ENCODE results near the gene PPP1CC.
A peak's percentile ranks its signal among the peaks of the same experiment; 100 is the strongest.
"Not testable (repeated sequence)": the region's sequence is repeated elsewhere in the genome, so short reads cannot be mapped to it uniquely, and the experiment has no call there.

Gene PPP1CC

DNA sequence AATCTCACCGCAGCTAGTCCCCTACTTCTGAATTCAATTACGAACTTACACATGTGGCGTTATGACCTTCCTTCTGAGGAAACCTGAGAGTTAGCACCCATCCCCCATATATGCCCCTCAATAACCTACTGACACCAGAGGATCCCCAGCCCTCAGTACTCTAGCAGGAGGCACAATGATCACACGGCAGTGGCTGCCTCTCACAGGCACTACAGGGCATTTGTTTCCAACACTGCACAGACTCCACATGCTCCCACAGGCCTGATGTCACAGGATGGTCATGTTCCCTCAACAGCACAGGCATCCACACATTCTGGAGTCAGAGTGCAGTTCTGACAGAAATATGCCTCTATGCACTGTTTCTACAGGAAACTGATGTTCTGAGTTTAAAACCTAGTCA is 17.4 kb downstream of the PPP1CC start:
- no peak for DNase-seq (ENCODE audit: low read depth, low spot score)

DNA sequence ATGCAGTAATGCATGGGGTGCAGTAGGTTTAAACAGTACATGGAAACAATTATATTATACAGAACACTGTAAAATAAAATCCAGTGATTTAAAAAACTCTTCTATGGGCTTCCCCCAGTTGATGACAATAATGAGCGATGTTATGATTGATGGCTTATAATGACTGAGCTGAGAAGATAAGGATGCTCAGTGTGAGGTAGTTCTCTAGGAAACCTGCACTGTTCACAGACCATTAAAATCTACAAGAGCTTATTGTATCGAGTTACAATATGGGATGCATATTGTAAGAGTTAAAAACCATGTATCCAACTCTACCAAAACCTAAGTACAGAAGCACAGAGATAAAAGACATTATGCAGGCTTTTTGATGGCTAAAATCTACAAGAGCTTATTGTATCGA is 19.8 kb downstream of the PPP1CC start:
- DNase-seq (ENCODE audit: low read depth, low spot score): not testable (repeated sequence)

DNA sequence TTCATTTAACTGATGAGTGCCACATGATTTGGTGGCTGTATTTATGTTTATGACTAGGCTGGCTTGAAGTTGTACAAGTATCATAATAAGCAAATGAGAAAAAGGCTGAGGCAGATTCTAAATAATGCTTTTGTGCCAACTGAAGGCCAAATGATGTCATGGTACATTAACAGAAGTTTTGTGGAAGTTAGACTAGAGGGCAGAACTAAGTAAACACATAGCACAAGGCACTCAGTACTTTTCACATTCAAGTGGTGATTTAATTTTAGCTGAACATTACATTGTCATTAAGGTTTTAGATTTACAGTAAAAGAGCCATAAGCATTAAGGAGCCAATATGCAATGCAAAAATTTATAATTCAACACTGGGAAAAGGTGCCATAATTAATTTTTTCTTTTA is 21.1 kb downstream of the PPP1CC start:
- no peak for DNase-seq (ENCODE audit: low read depth, low spot score)

DNA sequence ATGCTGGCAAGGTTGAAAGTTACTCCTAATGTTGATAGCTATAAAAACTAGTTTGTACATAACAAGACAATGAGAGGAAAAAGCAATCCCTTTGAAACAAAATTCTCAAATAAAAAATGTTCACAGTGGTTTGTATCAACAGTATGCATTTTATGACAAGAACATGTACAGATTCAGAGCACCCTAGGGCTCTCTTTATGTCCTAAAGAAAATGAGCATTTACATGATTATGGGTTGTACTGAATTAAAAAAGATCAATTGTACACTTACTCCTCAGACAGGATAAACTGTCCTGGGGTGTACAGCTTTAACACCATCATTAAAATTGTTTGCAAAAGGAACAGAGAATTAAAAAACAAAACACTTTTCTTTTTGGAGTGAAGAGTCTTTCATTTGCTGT is 22.2 kb downstream of the PPP1CC start:
- DNase-seq (ENCODE audit: low read depth, low spot score): no peak

DNA sequence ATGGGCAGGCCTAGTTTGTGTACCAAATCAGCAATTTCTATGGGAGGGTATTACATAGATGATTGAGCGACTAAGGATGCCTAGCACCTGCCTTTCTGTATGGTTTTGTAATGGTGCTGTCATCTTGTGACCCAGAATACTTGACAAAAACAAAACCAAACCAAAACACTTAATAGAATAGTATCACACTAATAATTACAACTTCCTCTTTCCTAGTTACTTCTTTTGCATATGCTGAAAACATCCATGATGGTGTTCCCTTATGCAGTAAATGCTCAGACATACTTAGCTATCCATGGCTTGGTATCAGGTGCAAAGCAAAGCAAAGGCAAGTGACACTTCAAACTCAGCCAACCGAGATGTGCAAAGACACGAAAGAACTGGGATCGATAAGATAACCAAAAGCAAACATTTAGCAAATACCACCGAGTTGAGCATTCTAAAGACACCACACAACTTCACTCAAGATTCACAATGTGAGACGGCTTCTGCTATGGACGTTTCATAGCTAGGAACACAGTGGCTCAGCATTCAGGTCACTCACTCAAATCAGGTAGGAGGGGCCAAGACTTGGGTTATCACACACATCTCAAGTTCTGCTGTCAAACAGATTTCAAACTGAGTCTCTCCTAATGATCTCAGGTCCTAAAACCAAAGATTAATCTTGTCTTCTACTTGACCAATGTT is 24.3 kb downstream of the PPP1CC start:
- no peak for DNase-seq (ENCODE audit: low read depth, low spot score)

DNA sequence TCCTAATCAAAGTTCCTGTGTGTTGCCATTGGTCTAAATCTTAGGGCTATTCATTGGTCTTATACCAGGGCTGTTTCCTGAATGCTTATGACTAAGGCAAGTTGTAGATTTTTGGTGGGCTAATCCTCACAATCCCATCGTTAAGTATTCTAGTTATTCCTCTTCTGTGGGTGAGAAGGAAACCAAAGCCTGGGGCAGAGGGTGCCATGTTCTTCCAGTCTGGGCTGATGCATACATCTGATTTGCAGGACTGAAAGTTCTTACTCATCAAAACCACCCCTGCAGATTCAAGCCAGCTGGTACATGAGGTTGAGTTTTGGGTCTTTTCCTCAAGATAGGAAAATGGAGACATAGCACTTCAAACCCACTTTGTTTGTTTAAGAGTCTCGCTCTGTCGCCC is 25.7 kb downstream of the PPP1CC start:
- no peak for DNase-seq (ENCODE audit: low read depth, low spot score)

DNA sequence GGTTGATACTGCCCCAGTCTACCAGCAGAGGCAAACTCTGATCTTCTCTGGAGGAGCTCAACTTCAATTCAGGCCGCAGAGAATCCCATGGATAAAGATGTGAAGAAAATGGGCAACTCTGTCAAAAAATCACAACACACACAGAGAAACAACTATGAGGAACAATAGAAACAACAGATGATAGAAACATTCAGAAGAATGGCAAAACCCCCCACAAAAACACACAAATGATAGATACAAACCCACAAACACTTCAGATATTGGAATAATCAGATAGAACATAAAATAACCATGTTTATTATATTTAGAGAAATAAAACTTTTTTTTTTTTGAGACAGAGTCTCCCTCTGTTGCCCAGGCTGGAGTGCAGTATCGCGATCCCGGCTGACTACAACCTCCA is 33.8 kb downstream of the PPP1CC start:
- no peak for DNase-seq (ENCODE audit: low read depth, low spot score)

DNA sequence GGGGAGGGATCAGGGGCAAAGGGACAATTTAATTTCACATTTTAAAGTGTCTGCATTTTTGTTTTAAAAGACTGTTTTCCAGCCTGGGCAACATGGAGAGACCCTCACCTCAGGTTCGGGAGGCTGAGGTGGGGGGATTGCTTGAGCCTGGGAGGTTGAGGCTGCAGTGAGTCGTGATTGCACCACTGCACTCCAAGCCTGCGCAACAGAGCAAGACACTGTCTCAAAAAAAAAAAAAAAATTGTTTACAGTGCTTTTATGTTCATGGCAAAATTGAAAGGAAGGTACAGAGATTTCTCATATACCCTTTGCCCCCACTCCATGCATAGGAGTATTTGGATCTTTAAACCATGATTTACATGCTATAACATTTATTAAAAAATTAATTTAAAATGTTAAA is 37.4 kb downstream of the PPP1CC start:
- DNase-seq (ENCODE audit: low read depth, low spot score): no peak

DNA sequence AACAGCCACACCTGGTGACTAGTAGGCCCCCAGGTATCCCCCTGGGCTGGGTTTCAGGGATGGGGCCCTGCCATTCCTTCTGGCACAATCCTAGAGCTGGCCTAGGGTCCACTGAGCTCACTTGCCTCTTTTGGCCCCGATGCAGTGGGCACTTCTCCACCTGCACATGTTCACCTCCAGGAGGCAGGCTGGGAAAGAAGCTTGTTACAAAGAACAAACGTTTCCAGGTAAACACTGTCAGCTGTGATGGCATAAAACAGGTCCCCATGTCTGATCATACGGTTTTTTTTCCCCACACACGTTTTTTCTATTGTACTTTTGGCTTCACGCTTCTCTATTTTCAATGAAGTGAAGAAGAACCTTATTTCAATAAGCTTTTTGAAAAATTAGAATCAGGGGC is 37.9 kb downstream of the PPP1CC start:
- no peak for DNase-seq (ENCODE audit: low read depth, low spot score)

DNA sequence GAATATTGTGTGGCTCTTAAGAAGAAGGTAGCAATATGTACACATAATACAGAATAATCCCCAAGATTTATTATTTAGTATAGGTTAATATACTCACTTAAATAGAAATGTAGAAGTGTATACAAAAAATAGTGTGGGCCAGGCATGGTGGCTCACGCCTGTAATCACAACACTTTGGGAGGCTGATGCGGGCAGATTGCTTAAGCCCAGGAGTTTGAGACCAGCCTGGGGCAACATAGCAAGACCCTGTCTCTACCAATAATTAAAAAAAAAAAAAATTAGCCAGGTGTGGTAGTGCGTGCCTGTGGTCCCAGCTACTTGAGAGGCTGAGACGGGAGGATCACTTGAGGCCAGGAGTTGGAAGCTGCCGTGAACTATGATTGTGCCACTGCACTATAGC is 38.5 kb downstream of the PPP1CC start:
- DNase-seq (ENCODE audit: low read depth, low spot score): no peak

DNA sequence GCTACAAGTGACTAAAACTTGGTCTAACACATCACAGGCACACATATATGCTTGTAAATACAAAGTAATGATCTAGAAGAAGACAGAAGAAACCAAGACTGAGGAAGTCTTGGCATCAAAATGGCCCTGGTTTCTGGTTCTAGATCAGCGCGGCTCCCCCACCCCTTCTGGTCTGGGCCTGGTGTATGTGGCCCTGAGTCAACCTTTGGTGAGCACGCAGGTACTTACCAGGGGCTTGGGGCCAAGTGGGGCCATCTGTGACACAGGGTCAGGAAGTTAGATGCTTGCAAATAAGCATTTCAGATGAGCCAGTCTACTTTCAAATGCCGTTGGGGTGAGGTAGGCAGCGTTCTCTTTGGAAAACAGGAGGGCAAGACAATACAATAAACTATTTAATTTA is 40.6 kb downstream of the PPP1CC start:
- DNase-seq (ENCODE audit: low read depth, low spot score): no peak

DNA sequence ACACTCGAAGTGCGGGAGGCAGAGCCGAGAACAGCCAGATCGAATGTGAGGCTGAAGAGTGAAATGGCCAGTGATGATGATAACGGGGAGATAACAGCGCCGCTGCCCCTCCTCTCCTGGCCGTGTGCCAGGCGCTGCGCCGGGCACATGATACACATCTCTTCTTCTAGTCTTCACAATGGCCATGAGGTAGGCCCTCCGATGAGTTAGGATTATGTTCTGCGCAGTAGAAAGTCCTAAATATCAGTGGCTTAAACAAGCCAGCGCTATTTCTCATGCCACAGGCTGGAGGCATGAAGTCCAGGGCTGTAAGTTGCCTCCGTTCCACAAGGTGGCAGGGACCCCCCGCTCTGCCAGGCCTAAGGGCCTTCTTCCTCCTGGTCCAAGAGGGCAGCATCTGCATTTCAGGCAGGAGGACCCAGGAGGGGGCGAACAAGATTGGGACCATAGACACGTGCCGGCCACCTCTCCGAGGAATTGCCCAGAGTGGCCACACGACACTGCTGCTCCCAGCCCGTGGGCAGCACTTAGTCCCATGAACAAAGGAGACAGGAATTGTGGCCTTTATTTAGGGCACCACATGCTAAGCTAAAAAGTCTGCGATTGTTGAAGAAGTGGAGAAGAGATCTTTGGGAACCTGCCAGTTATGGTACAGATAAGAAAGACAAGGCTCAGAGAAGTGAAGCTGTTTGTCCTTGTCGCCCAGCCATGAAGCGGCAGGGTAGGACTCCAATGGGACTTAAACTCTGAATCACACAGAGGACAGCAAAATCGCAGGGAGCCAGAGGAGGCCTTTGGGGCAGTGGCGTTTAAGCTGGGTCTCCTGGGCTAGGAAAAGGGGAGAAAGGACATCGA is 42.9 kb downstream of the PPP1CC start:
- DNase-seq (ENCODE audit: low read depth, low spot score): no peak

DNA sequence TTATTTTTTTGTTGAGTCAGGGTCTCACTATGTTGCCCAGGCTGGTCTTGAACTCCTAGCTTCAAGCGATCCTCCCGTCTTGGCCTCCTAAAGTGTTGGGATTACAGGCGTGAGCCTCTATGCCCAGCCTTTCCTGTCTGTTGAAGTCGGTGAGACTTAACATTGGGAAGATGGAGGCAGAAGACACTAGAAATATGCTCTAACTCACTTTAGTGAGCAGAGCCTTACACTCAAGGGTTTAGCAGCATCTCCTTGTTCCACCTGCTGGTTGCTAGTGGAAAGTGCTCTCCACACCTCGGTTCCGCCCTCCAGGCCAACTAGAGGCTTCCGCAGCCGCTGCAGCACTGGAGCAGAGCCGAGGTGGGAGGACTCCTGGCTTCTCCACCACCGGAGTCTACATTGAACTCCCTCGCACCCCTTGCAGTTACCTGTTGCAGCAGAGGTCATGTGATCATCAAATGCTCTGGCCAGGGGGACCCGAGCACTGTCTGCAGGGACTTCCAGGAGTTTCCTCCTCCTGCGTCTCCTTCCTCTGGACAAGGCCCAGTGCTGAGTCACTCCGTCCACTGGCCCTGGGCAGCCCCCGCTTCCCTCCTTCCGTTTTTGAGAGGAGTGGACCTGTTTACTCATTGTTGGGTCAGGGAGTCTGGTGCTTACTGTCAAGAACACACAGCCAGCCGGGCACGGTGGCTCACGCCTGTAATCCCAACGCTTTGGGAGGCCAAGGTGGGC is 44.4 kb downstream of the PPP1CC start:
- peak; percentile 54 for DNase-seq (ENCODE audit: low read depth, low spot score)

DNA sequence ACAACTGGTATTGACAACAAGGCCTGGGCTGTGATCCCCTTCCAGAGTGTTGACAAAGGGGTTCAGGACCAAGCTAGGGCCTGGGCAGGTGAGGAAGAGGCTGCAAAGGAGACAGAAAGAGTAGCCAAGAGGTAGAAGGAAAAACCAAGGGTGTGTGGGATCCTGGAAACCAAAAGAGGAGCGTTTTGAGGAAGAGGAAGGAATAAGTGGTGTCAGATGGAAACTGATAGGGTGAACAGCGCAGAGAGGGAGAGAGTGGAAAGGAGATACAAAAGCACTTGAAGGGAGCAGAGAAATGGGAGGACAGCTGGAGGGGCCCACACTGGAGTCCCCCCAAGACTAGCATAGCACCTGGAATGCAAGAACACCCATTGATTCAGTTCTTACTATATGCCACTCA is 45.5 kb downstream of the PPP1CC start:
- DNase-seq (ENCODE audit: low read depth, low spot score): no peak

DNA sequence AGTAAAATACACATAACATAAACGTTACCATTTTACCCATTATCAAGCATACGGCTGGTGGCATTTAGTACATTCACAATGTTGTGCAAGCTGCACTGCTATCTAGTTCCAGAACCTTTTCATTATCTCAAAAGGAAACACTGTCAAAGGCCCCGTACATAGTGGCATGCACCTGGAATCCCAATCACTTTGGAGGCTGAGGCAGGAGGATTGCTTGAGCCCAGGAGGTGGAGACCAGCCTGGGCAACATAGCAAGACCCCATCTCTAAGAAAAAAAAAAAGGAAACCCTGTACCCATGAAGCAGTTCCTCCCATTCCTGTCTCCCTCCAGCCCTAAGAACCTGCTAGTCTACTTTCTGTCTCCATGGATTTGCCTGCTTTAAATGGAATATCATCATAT is 46.4 kb downstream of the PPP1CC start:
- no peak for DNase-seq (ENCODE audit: low read depth, low spot score)

DNA sequence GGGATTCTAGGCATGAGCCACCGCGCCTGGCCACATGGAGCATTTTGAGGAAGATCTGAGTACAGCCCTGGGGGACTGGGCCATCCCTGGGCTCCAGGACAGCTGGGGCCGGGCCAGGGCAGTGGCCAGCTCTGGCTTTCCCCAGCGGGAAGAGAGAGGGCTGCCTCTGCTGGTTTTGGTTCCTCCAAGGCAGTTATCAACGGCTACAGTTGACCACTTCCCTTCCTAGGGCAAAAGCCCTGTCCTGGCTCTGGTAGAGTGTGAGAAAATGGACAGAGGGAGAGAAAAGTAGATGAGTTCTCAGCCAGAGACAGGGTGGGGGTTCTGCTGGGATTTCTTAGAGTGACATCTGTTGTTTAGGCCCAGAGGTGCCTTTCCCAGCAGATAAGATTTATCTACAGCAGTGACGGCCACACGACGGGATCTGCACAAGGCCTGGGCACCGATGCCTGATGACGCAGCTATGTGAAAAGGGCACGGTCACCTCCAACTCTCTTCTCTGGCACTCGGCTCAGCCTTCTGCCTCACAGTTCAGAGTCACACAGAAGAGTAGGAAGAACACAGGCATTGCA is 48.3 kb downstream of the PPP1CC start:
- no peak for DNase-seq (ENCODE audit: low read depth, low spot score)

DNA sequence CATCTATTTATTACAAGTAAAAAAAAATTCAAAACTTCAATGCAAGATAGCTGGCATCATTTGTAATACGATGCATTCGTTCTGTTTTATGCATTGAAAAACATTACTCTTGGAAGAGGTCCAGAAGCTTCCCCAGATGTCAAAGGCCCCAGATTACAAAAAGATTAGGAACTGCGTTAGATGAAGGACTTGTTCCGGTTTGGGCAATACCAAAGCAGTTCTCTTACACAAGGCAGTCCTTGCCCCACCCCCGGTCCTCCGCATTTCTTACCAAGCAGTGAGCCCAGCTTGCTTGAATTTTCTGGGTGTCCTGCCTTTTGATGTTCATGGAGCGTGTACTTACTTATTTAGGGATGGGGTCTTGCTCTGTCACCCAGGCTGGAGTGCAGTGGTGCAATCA is 49.0 kb downstream of the PPP1CC start:
- DNase-seq (ENCODE audit: low read depth, low spot score): no peak

DNA sequence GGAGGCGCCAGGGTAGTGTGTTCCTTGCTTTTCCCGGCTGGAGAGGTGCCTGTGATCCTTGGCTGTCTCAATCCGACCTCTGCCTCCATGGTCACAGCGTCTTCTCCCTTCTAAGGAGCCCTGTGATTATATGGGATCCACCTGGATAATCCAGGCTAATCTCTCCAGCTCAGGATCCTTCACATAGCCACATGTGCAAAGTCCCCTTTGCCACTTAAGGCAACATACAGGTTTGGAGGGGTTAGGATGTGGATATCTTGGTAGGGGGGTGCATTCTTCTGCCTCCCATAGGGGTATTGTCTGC is 52.6 kb downstream of the PPP1CC start:
- DNase-seq (ENCODE audit: low read depth, low spot score): no peak

DNA sequence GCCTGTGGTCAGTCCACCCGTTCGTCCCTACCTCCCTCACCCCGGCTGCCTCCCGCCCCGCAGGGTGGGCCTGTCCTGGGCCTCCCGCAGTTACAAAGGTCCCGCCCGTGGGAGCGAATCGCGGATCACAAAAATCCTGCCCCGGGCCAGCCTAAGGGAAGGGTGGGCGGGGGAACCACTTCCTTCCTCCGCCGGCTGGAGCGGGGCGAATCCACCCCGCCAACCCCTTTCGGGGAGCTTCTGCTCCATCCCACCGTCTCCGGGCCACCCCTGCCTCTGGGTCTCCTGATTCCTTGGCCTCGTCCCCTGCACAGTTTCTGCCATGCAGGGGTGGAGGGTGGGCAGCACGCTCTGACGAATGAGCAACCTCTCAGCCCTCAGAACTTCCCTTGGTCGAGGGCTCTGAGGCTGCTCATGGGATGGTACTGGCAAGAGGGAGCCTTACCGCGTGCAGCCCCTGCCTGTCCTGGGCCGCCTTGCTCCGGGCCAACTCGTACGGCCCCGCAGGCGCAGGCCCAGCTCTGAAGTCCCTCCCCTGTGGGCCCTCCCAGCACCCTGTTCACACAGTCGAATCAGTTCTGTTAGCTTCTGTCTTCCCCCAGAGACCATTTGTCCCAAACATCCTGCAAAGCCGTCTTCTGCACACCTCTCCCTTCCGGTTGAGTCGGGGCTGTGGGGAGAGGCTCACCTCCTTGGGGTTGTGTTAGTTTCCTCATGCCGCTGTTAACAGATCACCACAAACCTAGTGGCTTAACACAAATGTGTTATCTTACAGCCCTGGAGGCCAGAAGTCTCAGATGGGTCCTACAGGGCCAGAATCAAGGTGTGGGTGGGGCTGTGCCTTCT is 53.2 kb downstream of the PPP1CC start:
- no peak for DNase-seq (ENCODE audit: low read depth, low spot score)

DNA sequence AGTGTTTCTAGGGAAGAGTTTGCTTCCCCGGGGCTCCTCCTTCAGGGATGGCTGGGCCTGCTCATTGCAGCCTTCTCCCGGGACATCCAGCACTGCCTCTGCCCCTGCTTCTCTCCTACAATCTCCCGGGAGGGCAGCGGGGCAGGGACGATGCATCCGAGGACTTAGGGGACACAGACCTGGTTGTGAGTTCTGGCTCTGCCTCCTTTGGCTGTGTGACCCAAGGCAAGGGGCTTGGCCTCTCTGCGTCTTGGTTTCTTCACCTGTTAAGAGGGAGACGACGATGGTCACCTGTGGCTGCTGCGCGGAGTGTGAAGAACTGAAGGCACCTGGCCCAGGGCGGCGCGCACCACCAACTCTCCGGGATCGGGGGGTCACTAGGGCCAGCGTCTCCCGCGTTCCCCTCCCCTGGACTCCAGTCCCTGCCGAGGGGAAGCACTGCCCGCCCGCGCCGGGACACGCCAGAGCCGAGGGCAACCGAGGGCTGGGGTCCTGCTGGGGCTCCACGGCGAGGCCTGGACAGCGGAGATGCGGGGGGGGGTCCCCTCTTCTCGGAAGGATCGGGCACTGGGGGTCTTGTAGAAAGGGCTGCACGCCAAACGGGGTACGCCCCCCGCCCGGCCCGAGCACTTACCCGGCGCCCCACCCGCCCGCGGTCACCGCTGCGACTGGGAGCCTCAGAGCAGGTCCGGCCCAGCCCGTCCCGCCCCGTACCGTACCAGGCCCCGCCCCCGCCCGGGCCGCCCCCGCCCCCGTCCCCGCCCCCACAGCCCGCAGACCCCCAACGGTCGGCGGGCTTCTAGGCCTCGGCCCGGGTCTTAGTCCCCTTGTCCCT is 54.0 kb downstream of the PPP1CC start, which contains the start of gene HVCN1:
HVCN1 (minus strand) TSS at position 670 of the 835 bp plus-strand sequence. CDS start 5,870 bp downstream, outside the sequence.
- no peak for DNase-seq (ENCODE audit: low read depth, low spot score)
